OCI-LY3 (cell line): ENCODE results near the gene ANKS1A.

Source experiments
- CTCF ChIP-seq: fragments of 200-600, 300-600 bp; sonication (generic); IDR thresholded peaks from 2 replicates; pipeline ENCODE4 v1.5.1; 2014; ENCODE audit warnings: antibody characterized with exemption, low read length, low read depth
- EZH2phosphoT487 ChIP-seq: fragments of 200-600 bp; shearing (Covaris generic); IDR thresholded peaks from 2 replicates; pipeline ENCODE4 v1.6.1; 2018; ENCODE audit warnings: antibody characterized with exemption, mixed run types, low read depth

GRCh38 chr6:35068644-35069043 lies 179.6 kb downstream of the ANKS1A start:
- TF ChIP-seq CTCF: no peak
- TF ChIP-seq EZH2phosphoT487: no peak
